OCI-LY3 (cell line): Measurements from ENCODE around the gene MARCHF3.

Experiments
- CTCF ChIP-seq: fragments of 200-600, 300-600 bp; sonication (generic); IDR thresholded peaks from 2 replicates; pipeline ENCODE4 v1.5.1; 2014; ENCODE audit warnings: antibody characterized with exemption, low read length, low read depth
- EZH2phosphoT487 ChIP-seq: fragments of 200-600 bp; shearing (Covaris generic); IDR thresholded peaks from 2 replicates; pipeline ENCODE4 v1.6.1; 2018; ENCODE audit warnings: antibody characterized with exemption, mixed run types, low read depth

DNA sequence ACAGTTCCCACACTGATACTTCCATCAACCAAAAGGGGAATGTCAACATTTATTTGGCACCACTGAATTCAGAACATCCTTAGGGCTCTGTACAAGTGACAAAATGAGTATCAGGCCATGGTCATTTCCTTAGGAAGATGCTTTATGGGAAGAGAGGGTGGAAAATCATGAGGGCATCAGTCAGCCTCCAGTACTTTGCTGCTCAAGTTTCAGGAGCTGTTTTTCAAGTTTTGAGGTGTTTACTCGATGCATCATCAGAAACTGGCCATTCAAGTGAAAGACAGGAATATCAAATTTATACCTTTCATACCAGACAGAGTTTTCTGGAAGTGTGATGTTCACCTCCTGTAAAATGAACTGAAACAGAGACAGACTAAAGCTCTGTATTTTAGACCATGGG lies 21.2 kb upstream of the MARCHF3 start:
- TF ChIP-seq CTCF (no peak), EZH2phosphoT487 (no peak)
